Measurements from ENCODE around the gene NKX1-1. TPM values are rescaled to one million over a fixed set of nuclear protein-coding genes. Genes with fewer than 3 reads are reported as not detected.

Gene NKX1-1
- total RNA-seq, 2 experiments from 2014 or later = not detected

DNA sequence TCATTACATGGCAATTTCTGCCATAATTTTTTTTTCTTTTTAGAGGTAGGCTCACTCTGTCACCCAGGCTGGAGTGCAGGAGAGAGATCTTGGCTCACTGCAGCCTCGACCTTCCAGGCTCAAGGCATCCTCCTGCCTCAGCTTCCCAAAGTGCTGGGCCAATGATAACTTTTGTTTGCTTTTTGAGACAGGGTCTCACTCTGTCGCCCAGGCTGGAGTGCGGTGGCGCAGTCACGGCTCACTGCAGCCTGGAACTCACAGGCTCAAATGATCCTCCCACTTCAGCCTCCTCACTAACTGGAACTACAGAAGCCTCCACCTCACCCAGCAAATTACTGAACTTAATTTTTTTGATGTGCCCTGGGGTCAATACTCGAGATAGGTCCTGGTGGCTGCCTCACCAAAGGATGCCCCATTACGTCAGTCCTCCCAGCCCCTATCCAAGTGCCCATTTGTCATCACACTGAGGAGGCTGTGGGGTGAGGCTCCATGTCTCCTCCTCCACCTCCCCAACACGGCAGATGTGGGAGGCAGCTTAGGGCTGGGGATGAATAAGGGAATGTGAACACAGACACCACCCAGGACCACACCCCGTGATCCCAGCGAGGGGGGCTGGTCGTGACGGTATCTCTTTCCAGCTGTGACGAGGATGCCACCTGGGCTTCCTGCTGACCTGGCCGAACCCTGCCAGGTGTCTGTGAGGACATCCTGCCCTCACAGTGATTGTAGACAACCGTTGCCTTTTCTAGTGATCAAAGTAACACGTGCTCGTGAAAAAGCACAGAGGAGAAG, 12.4 kb upstream of the NKX1-1 start:
- DNase-seq = no peak
- intact Hi-C loops (cut with DNase I, micrococcal nuclease) = no loop called here
- Mint-ChIP-seq H3K36me3 (ENCODE audit: low read depth) (no peaks in the 10 kb centered on the region), H3K27ac (no peak overlapping the region), H3K9me3 (no peaks in the 10 kb centered on the region), H3K27me3 (peaks cover 64% of the 10 kb centered on the region), H3K4me3 (no peak overlapping the region), H3K4me1 (ENCODE audit: low read depth) (no peaks in the 10 kb centered on the region)
- POLR2A ChIA-PET = no interaction called here
- Histone ChIP-seq H3K9me3 (ENCODE audit: control insufficient read depth in 1 of 2, insufficient read depth in 1 of 2, low read length in 2 of 2) (peaks cover 0 to 24% of the 10 kb centered on the region in 2 experiments), H3K4me3 (ENCODE audit: low read length) (no peak overlapping the region), H3K27ac (ENCODE audit: low read depth in 1 of 2, low read length in 2 of 2) (no peak overlapping the region), H3K36me3 (ENCODE audit: insufficient read depth, low read length) (no peaks in the 10 kb centered on the region), H3K27me3 (ENCODE audit: control insufficient read depth in 1 of 2, insufficient read depth in 2 of 2, low read length in 2 of 2) (peaks cover 22 to 35% of the 10 kb centered on the region in 2 experiments), H3K4me1 (ENCODE audit: insufficient read depth, low read length) (no peaks in the 10 kb centered on the region)
- no peak for ATAC-seq (ENCODE audit: poor library complexity)
- TF ChIP-seq, protein P1, sequence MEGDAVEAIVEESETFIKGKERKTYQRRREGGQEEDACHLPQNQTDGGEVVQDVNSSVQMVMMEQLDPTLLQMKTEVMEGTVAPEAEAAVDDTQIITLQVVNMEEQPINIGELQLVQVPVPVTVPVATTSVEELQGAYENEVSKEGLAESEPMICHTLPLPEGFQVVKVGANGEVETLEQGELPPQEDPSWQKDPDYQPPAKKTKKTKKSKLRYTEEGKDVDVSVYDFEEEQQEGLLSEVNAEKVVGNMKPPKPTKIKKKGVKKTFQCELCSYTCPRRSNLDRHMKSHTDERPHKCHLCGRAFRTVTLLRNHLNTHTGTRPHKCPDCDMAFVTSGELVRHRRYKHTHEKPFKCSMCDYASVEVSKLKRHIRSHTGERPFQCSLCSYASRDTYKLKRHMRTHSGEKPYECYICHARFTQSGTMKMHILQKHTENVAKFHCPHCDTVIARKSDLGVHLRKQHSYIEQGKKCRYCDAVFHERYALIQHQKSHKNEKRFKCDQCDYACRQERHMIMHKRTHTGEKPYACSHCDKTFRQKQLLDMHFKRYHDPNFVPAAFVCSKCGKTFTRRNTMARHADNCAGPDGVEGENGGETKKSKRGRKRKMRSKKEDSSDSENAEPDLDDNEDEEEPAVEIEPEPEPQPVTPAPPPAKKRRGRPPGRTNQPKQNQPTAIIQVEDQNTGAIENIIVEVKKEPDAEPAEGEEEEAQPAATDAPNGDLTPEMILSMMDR (IDR thresholded peaks at IDR 0.05) = no peak
- CTCF ChIA-PET = no interaction called here

DNA sequence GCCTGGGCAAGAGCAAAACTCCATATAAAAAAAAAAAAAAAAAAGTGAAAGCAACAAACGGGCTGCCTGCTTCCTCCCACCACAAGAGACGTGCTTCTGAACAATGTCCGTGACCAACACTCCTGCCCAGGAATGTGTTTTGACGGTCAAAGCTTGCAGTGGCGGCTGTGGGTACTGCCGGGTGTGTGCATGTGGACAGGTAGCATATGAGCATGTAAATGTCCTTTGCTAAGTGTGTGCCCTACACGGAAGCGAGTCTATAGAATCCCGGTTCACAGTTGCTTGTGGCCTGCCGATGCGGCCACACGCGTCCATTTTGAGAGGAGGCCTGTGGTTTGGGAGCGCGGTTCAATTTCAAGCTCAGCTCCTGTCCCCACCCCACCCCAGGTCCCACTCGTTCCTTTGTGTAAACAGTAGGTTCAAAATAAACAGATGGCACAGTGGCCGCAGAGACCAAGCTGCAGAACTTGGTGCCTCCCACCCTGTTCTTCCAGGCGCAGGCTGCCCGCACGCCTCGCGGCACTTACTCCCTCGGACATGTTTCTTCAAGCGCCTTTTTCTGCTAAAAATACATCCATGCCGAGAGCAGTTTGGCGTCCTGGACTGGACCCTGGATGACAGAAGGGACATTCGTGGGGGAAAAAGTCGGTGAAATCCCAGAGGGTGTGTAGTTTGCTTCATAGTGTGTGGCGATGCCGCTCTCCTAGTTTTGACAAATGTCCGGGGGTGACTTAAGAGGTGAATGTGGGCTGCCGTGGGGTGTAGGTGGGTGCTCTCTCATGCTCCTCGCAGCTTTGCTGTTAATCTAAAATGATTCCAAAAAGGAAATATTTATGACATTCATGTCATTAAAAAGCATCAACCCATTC, 11.5 kb upstream of the NKX1-1 start:
- CTCF ChIA-PET = no interaction called here
- Mint-ChIP-seq H3K36me3 (ENCODE audit: low read depth) (no peaks in the 10 kb centered on the region), H3K4me1 (ENCODE audit: low read depth) (no peaks in the 10 kb centered on the region), H3K9me3 (no peaks in the 10 kb centered on the region), H3K4me3 (no peak overlapping the region), H3K27ac (no peak overlapping the region), H3K27me3 (peaks cover 74% of the 10 kb centered on the region)
- no peak overlapping the region for H3K4me3 ChIP-seq (ENCODE audit: low read length)
- peaks cover 26 to 41% of the 10 kb centered on the region in 2 experiments for H3K27me3 ChIP-seq (ENCODE audit: control insufficient read depth in 1 of 2, insufficient read depth in 2 of 2, low read length in 2 of 2)
- H3K36me3 ChIP-seq (ENCODE audit: insufficient read depth, low read length) = no peaks in the 10 kb centered on the region
- POLR2A ChIA-PET = no interaction called here
- DNase-seq (peak in 1 of 14 experiments; percentile 3), ATAC-seq (ENCODE audit: poor library complexity) (no peak)
- no peak overlapping the region for H3K27ac ChIP-seq (ENCODE audit: low read depth in 1 of 2, low read length in 2 of 2)
- intact Hi-C loops (cut with DNase I, micrococcal nuclease) = no loop called here
- H3K4me1 ChIP-seq (ENCODE audit: insufficient read depth, low read length) = no peaks in the 10 kb centered on the region
- TF ChIP-seq, protein P1 (IDR thresholded peaks at IDR 0.05) = no peak
- H3K9me3 ChIP-seq (ENCODE audit: control insufficient read depth in 1 of 2, insufficient read depth in 1 of 2, low read length in 2 of 2) = peaks cover 0 to 33% of the 10 kb centered on the region in 2 experiments

DNA sequence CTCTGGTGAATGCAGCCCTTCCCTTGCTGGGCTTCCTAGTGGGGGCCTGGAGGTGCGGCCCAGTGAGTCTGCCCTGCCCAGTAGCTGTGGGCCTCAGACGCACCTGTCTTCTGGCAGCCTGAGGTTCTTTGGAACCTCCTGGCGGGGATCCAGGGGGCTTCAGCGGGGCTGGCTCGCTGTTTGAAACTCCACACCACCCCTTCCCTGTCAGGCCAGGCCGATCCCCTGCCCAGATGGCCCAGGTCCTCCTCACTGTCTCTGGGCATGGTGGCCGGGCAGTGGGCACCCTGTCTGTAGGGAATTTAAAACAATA, 10.7 kb upstream of the NKX1-1 start:
- ChIA-PET CTCF (no interaction called here), POLR2A (no interaction called here)
- DNase-seq (peak in 1 of 14 experiments; percentile 7), ATAC-seq (ENCODE audit: poor library complexity) (no peak)
- Mint-ChIP-seq H3K4me1 (ENCODE audit: low read depth) (no peaks in the 10 kb centered on the region), H3K4me3 (no peak overlapping the region), H3K9me3 (no peaks in the 10 kb centered on the region), H3K27me3 (peaks cover 74% of the 10 kb centered on the region), H3K36me3 (ENCODE audit: low read depth) (no peaks in the 10 kb centered on the region), H3K27ac (no peak overlapping the region)
- Histone ChIP-seq H3K4me1 (ENCODE audit: insufficient read depth, low read length) (no peaks in the 10 kb centered on the region), H3K27me3 (ENCODE audit: control insufficient read depth in 1 of 2, insufficient read depth in 2 of 2, low read length in 2 of 2) (peaks cover 32 to 43% of the 10 kb centered on the region in 2 experiments), H3K4me3 (ENCODE audit: low read length) (no peak overlapping the region), H3K36me3 (ENCODE audit: insufficient read depth, low read length) (no peaks in the 10 kb centered on the region), H3K27ac (ENCODE audit: low read depth in 1 of 2, low read length in 2 of 2) (no peak overlapping the region), H3K9me3 (ENCODE audit: control insufficient read depth in 1 of 2, insufficient read depth in 1 of 2, low read length in 2 of 2) (peaks cover 0 to 37% of the 10 kb centered on the region in 2 experiments)
- intact Hi-C loops (cut with DNase I, micrococcal nuclease) = no loop called here
- TF ChIP-seq, protein P1 (IDR thresholded peaks at IDR 0.05) = no peak

All from CD4-positive, alpha-beta T cell (primary cell).